ENCODE data around the gene DNAH1. TPM values are rescaled to one million over a fixed set of nuclear protein-coding genes. Genes with fewer than 3 reads are reported as not detected.

DNAH1 gene
- total RNA-seq, 2 experiments from 2014 or later: 5.8 to 14.2 TPM

DNA sequence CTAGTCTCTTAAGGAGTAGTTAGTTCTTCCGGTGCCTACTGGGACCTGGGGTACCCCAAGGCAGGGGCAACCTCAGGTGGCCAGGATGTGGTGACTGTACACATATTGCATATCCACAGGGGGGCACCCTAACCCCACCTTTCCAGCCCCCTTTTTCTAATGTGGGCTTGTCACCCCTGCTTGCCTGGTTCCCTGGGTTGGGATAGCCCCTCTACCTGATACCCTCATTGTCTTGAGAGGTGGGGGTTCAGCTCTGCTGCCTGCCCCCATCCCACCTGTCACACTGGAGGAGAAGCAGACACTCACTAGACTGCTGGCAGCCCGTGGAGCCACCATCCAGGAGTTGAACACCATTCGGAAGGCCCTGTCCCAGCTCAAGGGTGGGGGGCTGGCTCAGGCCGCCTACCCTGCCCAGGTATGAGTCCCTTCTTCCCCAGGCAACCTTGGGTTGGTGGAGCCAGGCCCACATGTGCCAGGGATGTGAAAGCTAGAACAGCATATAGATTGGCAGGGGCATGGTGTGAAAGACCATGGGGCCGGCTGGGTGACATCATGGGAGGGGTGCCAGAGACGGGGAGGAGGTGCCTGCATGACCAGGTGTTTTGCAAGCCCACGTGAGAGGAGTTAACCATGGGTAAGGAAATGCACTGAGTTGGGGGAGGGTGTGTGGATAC is 24.5 kb upstream of the DNAH1 start:
- Histone ChIP-seq H3K4me2 (ENCODE audit: low read length) (no peak overlapping the region), H3K4me3 (ENCODE audit: low read depth, low read length, poor library complexity, severe bottlenecking) (no peak overlapping the region), H3K36me3 (ENCODE audit: insufficient read depth, low read length) (peaks cover 8% of the 10 kb centered on the region; the same call in 1 of the 2 replicates), H3K9me3 (ENCODE audit: low read length) (no peaks in the 10 kb centered on the region), H3K79me2 (ENCODE audit: insufficient read depth, low read depth, low read length) (peaks cover 13% of the 10 kb centered on the region; the same call in 1 of the 2 replicates), H3K9me2 (ENCODE audit: insufficient read depth, low read length) (no peaks in the 10 kb centered on the region), H3K27ac (ENCODE audit: low read depth, low read length, poor library complexity, severe bottlenecking) (no peak overlapping the region), H4K20me1 (ENCODE audit: insufficient read depth, low read length) (no peaks in the 10 kb centered on the region), H3K4me1 (ENCODE audit: insufficient read depth, low read length, poor library complexity, severe bottlenecking) (peaks cover 18% of the 10 kb centered on the region), H2AFZ (ENCODE audit: low read length) (no peak overlapping the region)
- intact Hi-C loops (cut with micrococcal nuclease; ENCODE audit: unreplicated experiment): loop anchor here (1.0 kb wide), 3 partner anchors 48 to 156 kb away; no protein-coding TSS in a partner anchor
- no TSS peak for BruUV-seq (replicated peaks)
- ChIA-PET POLR2A (no interaction called here), CTCF (ENCODE audit: unreplicated experiment) (interaction anchor here (1.3 kb wide), 1 partner anchor 47 kb away, joined by 5 read pairs; no protein-coding TSS in a partner anchor)
- peak; percentile 71 for DNase-seq (ENCODE audit: low spot score)
- TF ChIP-seq, protein P1, sequence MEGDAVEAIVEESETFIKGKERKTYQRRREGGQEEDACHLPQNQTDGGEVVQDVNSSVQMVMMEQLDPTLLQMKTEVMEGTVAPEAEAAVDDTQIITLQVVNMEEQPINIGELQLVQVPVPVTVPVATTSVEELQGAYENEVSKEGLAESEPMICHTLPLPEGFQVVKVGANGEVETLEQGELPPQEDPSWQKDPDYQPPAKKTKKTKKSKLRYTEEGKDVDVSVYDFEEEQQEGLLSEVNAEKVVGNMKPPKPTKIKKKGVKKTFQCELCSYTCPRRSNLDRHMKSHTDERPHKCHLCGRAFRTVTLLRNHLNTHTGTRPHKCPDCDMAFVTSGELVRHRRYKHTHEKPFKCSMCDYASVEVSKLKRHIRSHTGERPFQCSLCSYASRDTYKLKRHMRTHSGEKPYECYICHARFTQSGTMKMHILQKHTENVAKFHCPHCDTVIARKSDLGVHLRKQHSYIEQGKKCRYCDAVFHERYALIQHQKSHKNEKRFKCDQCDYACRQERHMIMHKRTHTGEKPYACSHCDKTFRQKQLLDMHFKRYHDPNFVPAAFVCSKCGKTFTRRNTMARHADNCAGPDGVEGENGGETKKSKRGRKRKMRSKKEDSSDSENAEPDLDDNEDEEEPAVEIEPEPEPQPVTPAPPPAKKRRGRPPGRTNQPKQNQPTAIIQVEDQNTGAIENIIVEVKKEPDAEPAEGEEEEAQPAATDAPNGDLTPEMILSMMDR (conservative IDR thresholded peaks at IDR 0.05; ENCODE audit: low read length): peak; percentile 89
- TF ChIP-seq EZH2phosphoT487 (IDR thresholded peaks at IDR 0.05; ENCODE audit: borderline replicate concordance, low read depth, low read length): no peak

DNA sequence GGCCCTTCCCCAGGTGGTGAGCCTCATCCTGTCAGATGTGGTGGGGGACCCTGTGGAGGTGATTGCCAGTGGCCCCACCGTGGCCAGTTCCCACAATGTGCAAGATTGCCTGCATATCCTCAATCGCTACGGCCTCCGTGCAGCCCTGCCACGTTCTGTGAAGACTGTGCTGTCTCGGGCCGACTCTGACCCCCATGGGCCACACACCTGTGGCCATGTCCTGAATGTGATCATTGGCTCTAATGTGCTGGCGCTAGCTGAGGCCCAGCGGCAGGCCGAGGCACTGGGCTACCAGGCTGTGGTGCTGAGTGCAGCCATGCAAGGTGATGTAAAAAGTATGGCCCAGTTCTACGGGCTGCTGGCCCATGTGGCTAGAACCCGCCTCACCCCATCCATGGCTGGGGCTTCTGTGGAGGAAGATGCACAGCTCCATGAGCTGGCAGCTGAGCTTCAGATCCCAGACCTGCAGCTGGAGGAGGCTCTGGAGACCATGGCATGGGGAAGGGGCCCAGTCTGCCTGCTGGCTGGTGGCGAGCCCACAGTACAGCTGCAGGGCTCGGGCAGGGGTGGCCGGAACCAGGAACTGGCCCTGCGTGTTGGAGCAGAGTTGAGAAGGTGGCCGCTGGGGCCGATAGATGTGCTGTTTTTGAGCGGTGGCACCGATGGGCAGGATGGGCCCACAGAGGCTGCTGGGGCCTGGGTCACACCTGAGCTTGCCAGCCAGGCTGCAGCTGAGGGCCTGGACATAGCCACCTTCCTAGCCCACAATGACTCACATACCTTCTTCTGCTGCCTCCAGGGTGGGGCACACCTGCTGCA is 23.7 kb upstream of the DNAH1 start:
- no peak for DNase-seq (ENCODE audit: low spot score)
- Histone ChIP-seq H4K20me1 (ENCODE audit: insufficient read depth, low read length) (no peaks in the 10 kb centered on the region), H2AFZ (ENCODE audit: low read length) (no peak overlapping the region), H3K4me2 (ENCODE audit: low read length) (no peak overlapping the region), H3K79me2 (ENCODE audit: insufficient read depth, low read depth, low read length) (peaks cover 7% of the 10 kb centered on the region; the same call in 1 of the 2 replicates), H3K9me3 (ENCODE audit: low read length) (no peaks in the 10 kb centered on the region), H3K27ac (ENCODE audit: low read depth, low read length, poor library complexity, severe bottlenecking) (no peak overlapping the region), H3K4me1 (ENCODE audit: insufficient read depth, low read length, poor library complexity, severe bottlenecking) (peaks cover 14% of the 10 kb centered on the region), H3K4me3 (ENCODE audit: low read depth, low read length, poor library complexity, severe bottlenecking) (no peak overlapping the region), H3K36me3 (ENCODE audit: insufficient read depth, low read length) (peaks cover 8% of the 10 kb centered on the region; the same call in 1 of the 2 replicates), H3K9me2 (ENCODE audit: insufficient read depth, low read length) (no peaks in the 10 kb centered on the region)
- intact Hi-C loops (cut with micrococcal nuclease; ENCODE audit: unreplicated experiment): no loop called here
- TF ChIP-seq, protein P1 (conservative IDR thresholded peaks at IDR 0.05; ENCODE audit: low read length): no peak
- TF ChIP-seq EZH2phosphoT487 (IDR thresholded peaks at IDR 0.05; ENCODE audit: borderline replicate concordance, low read depth, low read length): no peak
- ChIA-PET CTCF (ENCODE audit: unreplicated experiment) (interaction anchor here (0.8 to 1.3 kb wide), 2 partner anchors 47 to 93 kb away, joined by 3 to 5 read pairs; no protein-coding TSS in a partner anchor), POLR2A (no interaction called here)
- BruUV-seq (replicated peaks): no TSS peak
